T follicular helper cell (primary cell): ENCODE data around the gene RAB3C.
"Not testable (repeated sequence)": the region's sequence is repeated elsewhere in the genome, so short reads cannot be mapped to it uniquely, and the experiment has no call there.

Experiments
- DNase-seq: peaks from one replicate; pipeline ENCODE4 v3.0.0-alpha.2; 2020; ENCODE audit warnings: low read depth

RAB3C gene

DNA sequence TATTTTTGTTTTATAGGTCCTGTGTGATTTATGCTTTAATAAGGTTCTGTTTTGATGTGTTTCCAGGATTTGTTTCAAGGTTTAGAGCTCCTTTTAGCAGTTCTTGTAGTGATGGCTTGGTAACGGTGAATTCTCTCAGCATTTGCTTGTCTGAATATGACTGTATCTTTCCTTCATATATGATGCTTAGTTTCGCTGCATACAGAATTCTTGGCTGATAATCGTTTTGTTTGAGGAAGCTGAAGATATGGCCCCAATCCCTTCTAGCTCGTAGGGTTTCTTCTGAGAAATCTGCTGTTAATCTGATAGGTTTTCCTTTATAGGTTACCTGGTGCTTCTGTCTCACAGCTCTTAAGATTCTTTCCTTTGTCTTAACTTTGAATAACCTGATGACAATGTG is 20.0 kb downstream of the RAB3C start:
- DNase-seq, result not testable (repeated sequence)

DNA sequence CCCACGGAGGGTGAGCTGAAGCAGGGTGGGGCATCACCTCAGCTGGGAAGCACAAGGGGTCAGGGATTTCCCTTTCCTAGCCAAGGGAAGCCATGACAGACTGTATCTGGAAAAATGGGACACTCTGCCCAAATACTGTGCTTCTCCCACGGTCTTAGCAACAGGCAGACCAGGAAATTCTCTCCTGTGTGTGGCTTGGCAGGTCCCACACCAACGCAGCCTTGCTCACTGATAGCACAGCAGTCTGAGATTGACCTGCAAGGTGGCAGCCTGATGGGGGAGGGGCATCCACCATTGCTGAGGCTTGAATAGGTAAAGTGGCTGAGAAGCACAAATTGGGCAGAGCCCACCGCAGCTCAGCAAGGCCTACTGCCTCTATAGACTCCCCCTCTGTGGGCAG is 23.2 kb downstream of the RAB3C start:
- no peak for DNase-seq

- DNase-seq, result no peak
Observed at GRCh38 chr5:58615972-58616371, 33.1 kb downstream of the RAB3C start.

- no peak for DNase-seq
Observed at GRCh38 chr5:58617241-58617640, 34.4 kb downstream of the RAB3C start.

GRCh38 chr5:58620336-58620735 is 37.5 kb downstream of the RAB3C start:
- DNase-seq, result no peak

GRCh38 chr5:58622936-58623871 is 40.3 kb downstream of the RAB3C start:
- no peak for DNase-seq

GRCh38 chr5:58628626-58629025 is 45.8 kb downstream of the RAB3C start:
- DNase-seq, result no peak

DNA sequence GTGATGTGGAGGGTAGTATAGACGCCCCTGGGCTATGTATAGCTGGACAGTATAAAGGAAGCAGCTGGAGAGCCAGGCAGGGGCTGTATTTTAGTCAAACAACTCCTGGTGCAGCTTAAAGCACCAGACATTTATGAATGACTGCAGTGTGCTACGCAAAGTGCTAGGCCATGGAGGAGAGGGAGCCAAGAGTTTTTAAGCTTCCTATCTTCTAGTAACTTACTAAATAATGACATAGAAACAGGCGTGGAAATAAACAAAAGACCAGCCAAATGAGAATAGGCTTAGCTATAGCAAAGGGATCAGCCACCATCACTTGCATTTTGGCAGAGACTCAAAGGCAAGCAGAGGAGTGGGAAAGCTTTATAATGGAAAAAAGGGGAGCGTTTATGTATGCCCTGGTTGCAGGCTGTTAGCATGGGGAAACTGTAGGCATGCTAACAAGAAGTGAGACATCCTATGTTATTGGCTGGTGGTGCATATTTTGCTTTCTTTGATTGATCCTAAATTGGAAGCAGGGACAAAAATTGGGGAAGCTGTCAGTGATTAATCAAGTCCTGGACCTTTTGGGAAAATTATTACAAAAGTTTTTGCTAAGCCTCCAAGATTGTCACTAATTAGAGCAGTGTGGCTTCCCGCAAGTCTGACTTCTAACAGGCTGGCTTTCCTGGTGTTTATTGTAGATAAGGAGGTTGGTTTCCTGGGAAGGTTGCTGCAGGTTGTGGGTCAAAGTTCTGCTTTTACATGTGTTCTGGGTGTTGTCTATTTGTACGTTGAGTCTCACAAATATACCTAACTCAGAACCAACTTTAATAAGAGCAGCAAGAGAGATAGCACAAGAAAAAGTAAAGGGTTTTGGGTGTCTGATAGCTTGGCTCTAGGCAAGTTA is 46.6 kb downstream of the RAB3C start:
- no peak for DNase-seq

DNA sequence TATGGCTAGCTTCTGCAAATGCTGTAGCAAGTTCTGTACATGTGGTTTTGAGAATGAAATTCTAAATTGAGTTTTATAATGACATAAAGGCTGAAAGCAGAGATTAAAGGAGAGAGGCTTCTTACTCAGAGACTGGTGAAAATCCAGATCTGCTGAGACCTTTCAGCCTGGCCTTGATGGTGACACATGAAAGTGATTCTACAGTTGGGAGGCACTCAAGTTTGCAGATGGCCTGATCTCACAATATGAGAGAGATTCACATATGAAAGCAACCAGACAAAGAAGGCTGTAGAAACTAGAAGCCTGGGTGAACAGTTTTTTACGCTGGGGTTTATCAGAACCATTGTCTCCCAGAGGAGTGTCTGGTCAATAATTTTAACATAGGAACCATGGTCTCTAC is 49.0 kb downstream of the RAB3C start:
- no peak for DNase-seq

DNA sequence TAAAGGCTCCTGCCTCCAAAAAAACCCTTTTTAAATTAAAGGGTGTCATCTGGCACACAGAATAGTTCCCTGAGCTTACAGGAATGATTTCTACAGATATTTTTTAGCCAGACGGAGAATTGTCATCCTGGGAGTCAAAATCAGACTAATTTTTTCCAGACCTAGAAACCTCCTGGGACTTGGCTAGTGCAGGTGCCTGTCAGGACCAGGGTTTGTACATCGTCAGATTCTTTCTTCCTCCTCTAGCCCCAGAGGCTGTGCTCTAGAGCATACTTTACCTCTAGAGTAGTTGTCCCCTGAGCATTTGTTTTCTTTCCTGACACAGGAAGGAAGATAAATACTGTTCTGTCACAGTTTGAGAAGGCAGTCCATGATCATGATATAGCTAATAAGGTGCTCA is 52.5 kb downstream of the RAB3C start:
- no peak for DNase-seq

DNA sequence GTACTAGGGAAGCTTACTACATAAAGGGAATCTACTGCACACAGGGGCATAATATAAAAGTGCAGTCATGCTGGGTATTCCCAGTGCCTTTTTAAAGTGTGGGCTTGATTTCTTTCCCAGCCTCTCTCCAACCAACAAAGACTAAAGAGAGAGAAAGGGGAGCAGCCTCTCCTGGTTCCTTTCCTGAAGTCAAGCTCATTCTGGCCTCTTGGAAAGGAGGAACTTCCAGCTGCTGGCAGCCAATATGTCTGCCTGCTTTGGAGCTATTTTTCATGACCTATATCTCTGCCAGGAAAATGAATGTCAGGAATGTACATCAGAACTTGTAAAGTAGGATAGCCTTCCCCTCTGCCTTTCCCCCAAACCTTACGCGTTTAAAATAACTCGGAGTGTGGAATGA is 57.1 kb downstream of the RAB3C start:
- DNase-seq, result no peak

DNA sequence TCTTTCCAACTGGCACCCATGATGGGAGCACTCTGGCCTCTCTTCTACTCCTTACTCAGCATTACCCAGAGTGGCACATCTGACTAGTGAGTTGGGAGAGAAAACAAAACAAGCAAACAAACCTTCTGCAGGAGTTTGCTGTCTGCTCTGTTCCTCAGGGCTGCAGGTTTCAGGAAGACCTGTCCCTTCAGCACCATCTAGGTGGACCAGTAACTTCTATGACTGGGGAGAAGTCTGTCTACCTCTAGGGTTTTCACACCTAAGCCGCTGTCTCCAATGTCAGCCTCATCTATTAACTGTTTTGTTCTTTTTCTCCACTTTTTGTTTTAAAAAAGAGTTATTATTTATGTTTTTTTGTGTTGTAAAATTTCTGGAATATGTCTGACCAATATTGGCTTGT is 58.7 kb downstream of the RAB3C start:
- DNase-seq, result no peak

DNA sequence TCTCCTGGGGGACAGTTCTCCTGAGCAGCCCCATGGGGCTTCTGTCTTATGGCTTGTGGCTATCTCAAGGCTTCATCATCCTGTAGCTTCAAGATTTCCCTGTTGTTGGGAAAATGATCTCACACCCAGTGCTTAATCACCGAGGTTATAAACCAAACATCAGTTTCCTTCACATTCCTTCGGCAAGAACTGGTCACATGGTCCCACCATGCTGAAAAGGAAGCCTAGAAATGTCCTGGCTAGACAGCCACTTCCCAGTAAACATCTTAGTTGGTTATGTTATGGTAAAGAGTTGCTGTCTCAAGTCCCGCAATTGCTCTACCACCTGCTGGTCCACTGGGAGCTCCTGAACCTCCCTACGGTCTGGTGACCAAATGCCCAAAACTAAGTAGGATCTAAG is 66.0 kb downstream of the RAB3C start:
- no peak for DNase-seq

GRCh38 chr5:58649716-58650115 is 66.8 kb downstream of the RAB3C start:
- DNase-seq, result no peak

GRCh38 chr5:58653521-58653920 is 70.6 kb downstream of the RAB3C start:
- no peak for DNase-seq

GRCh38 chr5:58666141-58666540 is 83.3 kb downstream of the RAB3C start:
- DNase-seq, result no peak

GRCh38 chr5:58666598-58667581 is 84.0 kb downstream of the RAB3C start:
- no peak for DNase-seq

- DNase-seq, result no peak
Observed at GRCh38 chr5:58670582-58670981, 87.7 kb downstream of the RAB3C start.

DNA sequence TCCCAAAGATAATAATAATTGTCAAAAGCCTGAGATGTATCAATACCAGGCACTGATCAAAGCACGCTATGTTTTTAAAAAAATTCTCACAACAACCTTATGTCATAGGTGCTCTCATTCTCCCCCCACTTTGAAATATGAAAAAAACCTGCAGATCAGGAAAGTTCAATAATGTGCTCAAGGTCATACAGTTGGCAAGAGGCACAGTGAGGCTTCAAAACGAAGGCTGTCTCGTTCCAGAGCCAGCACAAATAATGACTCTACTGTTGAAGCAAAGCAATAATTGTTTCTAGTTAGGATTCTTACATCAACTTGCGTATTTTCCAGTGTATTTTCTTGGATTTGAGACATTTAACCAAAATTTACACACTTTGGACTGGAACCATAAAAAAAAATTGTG is 88.3 kb downstream of the RAB3C start:
- DNase-seq, result no peak

DNA sequence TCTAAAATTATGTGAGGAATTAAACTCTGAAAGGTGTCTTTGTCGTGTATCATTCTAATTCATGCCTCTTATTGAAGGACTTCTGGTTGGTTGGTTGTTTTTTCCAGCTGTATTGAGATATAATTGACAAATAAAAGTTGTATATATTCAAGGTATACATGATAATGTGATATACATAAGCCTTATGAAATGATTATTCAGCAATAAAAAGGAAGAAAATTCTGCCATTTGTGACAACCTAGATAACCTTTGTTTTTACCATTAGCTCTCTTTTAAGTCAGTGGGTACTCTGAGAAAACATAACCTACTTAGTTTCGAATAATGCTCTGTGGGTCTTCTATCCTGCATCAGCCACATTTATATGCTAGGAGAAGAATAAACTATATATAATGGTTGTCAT is 89.6 kb downstream of the RAB3C start:
- no peak for DNase-seq

GRCh38 chr5:58674070-58674469 is 91.2 kb downstream of the RAB3C start:
- no peak for DNase-seq

- no peak for DNase-seq
Observed at GRCh38 chr5:58674711-58675110, 91.8 kb downstream of the RAB3C start.
